Dermis microvascular lymphatic vessel endothelial cell (primary cell): ENCODE data around the gene CLTB. TPM values are rescaled to one million over a fixed set of nuclear protein-coding genes. Genes with fewer than 3 reads are reported as not detected.

Source experiments
- DNase-seq, 2 donors: peaks; one replicate each; pipeline versions ENCODE4 v3.0.0 to v3.0.0-alpha.2; 2010; ENCODE audit warnings: low read depth in 2 of 2
- total RNA-seq: library from RNA; depleted of rRNA; stranded (reverse); fragments of >200 nt; gene quantifications from 2 replicates; pipeline ENCODE4 v1.2.1, GENCODE V29; 2014

CLTB gene
- total RNA-seq, 1 donor from 2014 or later, result 147 TPM

DNA sequence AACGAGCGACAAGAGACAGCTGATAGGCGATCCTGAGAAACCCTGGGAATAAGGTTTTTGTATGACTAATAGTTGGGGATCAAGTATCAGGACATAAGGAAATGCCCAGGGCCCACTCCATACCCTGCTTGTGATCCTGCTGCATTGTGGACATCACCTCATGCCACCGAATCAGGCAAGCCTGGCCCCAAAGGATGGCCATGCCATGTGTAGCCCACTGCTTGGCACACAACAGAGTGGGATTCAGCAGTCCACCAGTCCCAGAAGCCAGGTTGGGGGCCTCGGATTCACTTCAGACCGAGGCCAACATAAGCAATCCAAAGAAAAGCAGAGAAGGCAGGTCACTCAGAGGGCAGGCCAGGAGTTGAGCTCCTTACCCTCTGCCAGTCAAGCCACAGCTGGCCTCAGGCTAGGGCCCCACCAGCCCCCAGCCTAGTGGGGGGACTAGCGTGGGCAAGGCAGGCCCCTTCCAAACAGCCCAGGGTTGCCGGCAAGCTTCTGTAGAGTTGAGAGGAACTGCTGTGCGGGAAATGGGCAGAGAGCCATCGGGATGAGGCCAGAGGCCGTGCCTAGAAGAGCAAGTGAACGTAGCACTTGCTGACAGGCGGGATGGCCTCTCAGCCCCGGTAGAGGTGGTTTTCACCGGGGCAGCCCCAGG is 33.0 kb downstream of the CLTB start:
- DNase-seq, result no peak

DNA sequence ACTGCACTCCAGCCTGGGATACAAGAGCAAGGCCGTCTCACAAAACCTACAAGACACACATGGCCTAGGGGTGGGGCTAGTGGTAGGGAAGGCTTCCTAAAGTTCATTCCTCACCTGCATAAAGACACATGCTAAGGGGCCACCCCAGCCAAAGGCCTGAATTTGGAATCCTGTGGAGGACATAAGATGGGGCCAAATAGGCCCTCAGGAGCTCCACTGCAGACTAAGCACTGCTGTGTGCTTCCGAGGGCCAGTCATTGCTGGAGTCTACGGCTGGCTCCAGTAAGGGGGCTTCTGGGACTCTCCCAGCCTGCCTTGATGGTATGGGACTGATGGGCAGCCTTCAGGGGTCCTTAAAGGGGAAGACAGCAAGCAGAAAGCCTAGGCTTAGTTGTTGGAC is 33.6 kb downstream of the CLTB start:
- no peak for DNase-seq

DNA sequence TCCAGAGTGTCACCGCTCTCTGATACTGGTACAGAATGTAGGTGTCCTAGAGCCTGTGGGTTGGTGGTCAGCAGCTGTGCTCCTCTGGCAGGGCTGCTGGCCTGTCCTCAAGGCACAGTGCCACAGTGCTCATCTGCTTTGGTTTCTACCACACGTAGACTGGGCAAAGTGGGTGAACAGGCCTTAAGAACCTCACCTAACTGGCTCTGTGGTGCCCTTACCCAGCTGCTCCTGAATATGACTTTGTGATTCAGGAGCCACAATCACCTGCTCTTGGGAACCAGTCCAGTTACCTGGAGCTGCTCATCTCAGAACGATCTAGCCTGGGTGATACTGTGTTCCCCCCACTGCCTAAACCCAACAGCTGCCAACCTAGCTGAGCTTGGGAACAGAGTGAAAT is 34.4 kb downstream of the CLTB start:
- DNase-seq, result no peak

DNA sequence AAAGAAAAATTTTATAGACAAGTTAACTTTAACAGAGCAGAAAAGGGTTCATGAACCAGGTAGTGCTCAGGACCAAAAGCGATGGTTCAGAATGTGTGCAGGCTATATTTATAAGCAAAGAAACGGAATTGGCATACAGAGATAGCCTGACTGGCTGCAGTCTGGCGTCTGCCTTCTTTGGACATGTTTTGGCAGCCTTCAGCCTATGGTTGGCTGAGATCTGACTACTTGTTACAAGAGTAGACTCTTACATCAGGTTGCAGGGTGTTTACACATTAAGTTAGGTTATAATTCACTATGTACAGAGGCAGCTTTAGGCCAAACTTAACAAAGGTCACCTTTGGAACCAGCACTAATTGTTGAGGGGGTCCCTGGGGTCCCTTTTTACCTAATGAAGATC is 34.9 kb downstream of the CLTB start:
- DNase-seq, result no peak

DNA sequence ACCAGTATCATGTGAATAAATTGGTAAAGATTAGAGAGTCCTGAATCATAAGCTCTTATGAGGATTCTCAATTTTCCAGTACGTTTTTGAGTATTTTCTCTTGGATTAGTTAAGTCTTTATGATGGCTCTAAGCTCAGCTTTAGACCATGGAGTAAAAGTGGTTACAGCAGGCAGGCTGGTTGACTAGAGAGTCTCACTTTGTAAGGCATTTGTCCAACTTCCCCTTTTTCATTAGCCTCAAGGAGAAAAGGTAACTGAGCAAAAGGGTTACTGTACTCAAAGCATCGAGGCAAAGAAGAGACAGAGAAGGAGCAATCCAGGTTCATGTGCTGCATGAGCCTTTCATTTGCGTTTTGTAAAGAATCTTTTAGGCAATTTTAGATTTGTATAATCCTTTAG is 36.5 kb downstream of the CLTB start:
- no peak for DNase-seq

DNA sequence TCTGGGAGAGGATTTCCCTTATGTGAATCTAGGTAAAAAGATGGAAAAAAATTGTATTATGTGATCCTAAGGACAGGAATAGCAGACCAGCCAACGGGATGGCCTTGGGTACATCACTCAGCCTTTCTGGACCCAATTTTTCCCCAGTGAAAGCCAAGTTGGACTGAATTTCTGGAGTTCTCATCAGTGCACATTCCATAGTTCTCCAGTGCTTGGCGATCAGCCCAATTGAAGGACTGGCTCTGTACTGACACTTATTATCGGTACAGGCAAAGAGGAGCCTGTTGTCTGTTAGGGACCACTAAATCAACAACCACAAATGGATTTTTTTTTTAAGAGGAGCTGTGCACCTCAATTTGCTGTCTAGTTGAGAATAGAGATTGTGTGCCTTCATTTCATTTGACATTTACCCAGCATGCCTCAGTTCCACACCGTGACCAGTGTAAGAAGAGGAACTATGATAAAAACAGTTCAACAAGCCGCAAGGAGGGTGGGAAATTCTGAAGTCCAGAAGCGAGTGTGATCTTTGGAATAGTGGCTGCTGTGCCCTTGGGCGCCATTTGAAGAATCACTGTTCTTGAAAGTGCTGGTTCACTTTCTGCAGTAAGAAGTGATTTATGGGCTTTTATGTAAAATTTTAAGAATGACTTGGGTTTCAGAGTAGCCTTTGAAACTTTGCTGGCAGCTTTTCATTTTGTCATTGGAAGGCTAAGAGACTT is 43.1 kb downstream of the CLTB start:
- DNase-seq, result no peak

DNA sequence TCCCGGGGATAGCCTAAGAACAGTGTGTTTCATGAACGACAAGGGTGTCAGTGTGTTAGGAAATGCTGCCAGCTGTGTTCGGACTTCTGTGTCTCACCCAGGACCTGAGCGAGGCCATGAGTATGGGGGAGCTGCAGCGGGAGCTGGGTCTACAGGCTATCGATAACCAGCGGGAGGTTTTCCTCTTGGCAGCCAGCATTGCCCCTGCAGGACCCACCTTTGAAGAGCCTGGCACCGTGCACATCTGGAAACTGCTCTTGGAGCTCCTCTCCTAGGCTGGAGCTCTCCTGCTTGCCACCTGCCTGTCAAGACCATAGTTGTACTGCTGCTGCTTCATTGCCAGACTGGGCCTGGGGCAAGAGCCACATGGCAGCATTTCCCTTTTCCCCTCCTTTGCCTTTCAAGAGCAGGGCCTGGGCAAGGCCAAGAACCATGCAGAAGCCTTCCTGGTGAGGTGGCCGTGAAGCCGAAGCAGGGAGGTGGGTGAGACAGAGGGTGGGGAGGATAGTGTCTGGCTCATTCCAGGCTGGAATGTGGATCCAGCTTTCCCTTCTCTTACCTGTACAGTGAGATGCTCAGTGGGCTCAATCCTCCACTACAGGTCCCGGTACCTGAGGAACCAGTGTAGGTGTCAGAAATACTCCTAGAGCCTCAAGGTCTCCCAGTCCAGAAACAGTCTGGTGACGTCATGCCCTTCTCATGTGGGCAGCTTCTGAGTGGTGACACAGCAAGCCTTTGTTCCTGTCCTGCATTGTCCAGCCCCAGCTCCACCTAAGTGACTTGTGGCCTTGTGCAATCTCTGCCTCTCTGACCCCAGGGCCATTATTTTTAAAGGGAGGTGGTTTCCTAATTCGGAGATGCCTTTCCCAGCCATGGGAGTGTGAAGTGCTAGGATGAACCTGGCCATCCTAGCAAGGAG is 44.5 kb downstream of the CLTB start:
- no peak for DNase-seq

DNA sequence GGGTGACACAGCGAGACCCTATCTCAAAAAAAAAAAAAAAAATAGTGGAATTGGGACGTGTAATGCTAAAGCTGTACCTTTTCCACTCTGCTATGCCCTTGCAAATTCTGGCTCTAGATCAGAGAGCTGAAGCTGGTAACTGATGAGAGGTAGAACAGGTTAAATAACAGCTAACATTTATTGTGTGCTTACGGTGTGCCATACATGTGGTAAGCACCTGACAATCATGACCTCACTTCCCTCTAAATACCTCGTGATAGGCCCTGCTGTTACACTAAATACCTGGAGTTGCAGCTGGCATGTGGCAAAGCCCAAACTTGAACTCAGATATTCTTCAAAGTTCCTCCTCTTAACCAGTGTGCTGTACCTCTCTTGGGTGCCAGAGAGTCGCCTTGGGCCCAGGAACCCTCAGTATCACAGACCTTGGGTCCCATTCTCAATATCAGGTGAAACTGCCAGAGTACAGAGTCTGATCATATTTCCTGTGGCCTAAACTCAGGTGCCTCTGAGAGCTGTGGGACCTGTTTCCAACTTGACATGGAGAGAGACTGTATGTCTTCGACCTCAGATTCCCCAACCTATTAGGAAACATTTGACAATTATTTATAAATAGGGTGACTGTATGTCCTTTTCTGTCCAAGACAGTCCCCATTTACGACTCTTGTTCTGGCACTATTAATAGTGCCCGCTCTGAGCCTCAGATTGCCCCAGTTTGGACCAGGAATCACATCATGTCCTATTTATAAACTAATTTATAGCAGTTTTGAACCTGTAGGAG is 46.2 kb downstream of the CLTB start:
- DNase-seq, result no peak

DNA sequence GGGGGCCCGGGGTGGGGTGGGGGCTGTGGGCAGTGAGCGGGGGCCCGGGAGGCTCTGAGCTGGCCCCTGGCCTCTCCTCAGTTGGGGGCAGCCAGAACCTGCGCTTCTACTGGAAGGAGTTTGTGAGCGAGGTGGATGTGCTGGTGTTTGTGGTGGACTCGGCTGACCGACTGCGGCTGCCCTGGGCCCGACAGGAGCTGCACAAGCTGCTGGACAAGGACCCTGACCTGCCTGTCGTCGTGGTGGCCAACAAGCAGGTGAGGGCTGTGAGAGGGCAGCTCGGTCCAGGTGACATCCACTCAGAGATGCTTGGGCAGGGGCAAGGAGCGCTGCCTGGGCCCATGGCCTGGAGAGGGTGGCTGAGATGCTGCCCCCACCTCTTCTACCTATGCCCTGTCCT is 47.6 kb downstream of the CLTB start:
- DNase-seq, result no peak

DNA sequence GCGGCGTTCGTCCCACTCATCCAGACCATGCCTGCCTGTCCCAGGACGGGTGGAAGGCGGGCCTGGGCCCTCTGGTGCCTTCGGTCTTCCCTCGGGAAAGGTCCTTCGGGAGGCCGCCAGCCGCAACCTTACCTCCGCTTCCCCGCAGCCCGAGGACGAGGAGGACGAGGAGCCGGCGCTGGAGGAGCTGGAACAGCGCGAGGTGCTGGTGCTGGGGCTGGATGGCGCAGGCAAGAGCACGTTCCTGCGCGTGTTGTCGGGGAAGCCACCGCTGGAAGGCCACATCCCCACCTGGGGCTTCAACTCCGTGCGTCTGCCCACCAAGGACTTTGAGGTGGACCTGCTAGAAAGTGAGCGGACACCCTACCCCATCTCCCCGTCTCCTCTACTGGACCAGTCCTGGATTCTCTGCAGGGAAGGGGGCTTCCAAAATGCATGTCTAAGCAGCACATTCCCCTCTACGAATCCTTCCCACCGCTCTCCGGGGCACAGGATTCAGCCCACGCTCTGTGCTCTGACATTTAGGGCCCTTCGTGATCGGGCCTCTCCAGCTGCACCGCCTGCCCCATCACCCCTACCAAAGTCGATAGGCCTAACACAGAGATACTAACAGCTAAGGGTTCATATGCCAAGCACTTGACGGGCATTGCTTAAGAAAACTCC is 50.0 kb downstream of the CLTB start:
- no peak for DNase-seq

DNA sequence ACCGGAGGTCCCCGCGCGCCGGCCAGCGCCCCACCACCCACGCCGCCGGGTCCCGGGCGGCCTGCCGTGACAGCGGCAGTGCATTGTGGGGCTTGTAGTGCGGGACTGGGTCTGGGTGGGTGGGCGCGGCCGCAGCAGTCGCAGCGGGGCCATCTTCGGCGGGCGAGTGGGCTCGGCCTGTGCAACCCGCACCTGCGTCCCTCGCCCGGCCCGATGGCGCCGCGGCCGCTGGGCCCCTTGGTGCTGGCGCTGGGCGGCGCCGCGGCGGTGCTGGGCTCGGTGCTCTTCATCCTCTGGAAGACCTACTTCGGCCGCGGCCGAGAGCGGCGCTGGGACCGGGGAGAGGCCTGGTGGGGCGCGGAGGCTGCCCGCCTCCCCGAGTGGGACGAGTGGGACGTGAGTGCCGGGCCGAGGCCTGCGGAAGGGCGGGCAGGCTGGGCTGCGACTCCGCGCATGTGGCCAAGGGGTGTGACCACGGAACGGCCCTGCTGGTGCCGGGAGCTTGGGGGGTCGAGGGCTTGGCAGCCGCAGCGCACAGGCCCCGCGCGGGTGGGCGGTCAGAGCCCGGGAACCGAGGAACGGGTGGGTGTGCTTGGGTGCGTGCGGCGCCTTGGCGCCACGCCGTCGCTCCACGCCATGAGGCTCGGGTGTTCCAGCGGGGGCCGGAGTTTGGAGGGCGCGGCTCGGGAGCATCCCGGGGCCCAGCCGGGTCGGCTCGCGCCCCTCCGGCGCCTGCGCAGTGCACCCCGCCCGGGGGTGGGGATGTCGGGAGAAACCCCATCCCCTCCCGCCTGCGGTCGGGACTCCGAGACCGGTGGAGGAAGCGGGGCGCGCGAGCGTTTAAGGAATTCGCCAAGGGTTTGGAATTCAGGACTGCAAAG is 50.7 kb downstream of the CLTB start, which contains the start of gene ARL10:
TSS of gene ARL10 (plus strand) at position 137 of the 881 bp plus-strand sequence. CDS start at position 214, 77 bp downstream.
- DNase-seq, result peak in 1 of 2 donors; percentile 48

DNA sequence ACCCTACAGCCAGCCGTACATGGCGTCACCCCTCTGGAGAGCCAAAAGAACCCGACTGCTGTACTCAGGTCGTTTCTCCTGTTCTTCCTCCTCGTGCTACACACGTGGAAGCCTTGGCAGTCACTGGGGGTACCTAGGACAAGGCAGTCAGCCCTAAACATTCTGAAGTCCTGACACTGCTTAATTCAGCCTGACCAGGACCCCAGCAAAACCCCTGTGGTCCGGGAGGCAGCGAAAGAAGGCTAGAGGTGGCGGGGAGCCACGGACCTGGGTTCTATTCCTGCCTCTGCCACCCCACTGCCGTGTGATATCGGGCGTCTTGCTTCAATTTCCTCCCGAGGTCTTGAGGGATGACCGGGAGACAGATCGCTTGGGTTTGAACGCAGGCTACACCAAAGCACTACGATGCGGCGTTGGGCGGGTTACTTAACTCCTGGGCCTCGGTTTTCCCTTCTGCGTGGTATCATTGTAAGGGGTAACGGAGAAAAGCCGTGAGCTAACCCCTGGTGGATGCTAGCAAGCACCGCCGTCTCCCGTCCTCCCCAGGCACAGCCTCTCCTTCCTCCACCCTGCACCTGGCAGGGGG is 51.5 kb downstream of the CLTB start:
- no peak for DNase-seq

DNA sequence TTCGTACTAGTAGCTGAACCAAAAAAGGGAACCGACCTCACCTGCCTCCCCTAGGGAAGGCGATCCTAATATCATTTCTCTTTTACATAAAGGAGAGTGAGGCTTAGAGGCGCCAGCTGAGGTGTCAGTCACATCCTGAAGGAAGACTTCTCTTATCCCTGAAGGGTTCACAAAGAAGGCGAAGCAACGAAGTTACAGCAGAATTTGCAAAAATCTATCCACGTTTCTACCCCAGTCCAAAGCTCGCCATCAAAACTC is 54.2 kb downstream of the CLTB start:
- DNase-seq, result no peak

DNA sequence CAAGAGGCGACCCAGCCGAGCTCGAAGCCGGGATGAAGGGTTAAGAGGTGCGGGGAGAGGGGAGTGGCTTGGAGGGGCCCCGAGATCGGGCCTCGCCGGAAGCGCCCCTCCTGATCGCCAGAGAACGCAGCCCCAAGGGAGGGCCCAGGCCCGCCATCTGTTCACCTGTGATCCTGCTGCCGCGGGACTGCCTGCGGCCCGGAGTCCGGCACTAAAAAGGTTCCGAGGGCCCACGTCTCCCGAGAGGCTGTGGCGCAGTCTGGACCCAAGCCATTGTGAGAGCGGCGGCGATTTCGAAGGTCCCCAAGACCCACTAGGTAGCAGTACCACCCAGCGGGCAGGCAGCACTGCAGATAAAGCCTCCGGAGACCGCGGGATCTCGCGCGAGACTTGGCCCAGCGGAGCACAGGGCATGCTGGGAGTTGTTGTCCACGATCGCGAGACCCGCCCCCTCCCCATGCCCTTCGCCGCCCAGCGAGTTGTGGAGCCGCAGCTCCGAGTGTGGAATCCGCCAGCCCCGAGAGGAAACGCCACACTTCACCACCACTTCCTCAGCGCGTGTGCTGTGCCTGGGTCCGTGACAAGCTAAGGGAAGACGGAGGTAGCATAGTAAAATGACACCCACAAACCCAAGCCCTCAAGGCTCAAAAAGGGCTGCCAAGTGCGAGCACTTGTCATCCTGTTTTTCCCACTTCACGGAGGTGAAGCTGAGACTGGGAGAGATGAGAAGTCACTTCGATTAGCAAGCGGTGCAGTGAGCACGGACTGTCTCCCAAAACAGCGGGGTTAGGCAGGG is 54.7 kb downstream of the CLTB start, which contains the start of gene KIAA1191:
TSS of gene KIAA1191 (minus strand) at position 328 of the 796 bp plus-strand sequence. CDS start 2,256 bp downstream, outside the sequence.
- peak; percentile 85 to 92 for DNase-seq

DNA sequence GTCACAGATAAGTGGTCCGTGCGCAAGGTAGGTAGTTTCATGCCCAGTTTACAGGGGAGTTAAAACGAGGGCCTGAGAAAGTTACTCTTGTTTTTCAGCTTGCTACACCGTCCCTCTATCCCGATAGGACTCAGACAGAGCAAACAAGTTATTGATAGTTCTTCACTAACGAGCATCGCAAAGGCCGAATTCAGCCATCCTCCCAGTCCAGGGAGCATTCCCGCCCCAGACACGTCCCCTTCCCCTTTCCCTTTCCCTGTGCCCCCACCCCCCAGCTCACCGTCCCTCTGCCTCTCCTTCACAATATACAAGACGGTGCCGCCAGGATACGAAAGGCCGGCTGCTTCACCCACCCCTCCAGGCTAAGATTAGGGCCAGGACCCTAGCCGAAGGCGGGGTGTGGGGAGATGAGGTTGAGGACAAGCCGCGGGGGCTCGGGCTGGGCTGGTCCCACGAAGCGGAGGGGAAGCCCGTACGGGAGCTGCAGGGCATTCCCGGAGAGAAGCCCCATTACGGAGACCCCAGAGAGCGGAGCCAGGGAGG is 55.4 kb downstream of the CLTB start:
- DNase-seq, result peak in 1 of 2 donors; percentile 23

DNA sequence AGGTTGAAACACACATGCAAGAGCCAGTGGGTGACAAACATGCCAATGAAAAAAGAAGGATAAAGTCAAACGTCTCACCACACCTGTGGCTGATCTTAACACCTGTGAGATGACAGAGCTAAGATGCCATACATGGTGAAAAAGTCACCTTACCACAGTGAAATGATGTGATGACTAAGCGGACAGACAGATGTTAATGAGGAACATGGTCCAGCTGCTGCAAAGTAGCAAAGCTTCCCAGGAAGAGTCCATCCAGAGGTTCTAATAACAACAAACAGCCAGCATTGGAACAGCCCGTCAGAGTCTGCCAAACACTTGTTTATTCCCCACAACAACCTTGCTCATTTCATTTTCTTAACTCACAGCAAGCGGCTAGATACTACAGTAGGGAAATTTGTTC is 56.7 kb downstream of the CLTB start:
- DNase-seq, result no peak

DNA sequence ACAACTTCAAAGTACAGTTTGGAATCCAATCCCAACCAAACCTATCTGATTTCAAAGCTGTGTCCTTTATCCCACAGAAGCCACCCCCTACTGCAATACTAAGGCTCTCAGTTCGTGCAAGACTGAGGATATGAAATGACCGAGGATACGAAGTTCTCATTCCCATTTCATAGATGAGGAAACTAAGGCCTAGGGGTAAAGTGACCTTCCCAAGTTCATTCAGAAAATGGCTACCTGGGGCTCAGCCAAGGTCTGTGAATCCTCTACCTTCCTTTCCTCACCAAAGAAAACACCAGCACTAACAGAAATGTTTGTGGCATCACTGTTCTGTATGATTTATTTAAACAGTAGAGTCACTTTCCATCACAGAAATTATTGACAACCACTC is 60.2 kb downstream of the CLTB start:
- DNase-seq, result no peak

DNA sequence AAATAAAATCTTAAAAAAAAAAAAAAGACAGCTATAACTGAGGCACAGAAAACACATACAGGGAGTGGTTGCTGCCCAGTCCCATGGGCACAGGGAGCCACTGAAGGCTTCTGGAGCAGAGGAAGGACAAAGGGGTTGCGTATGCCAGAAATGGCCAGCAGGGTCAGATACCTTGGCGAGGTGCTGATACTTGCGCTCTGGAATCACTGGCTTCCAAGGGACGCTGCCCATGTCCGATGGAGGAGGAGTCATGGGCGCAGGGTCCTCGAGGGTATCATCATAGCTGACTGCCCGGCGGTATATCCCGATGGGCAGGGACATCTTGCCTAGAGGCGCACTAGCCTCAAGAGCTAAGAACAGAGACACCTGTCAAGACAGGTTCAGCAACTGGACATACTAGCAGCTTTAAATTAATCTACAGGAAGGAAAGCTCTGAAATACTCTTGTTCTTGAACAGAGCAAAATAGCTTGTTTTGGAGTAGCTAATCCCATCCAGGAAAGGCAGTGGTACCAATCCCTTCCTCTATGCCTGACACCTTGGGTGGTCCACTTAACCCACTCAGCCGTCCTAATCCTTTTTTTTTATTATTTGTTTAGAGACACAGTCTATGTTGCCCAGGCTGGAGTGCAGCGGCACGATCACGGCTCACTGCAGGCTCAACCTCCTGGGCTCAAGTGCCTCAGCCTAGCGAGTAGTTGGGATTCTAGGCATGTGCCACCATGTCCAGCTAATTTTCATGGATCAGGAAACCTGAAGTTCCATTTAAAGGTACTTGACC is 60.8 kb downstream of the CLTB start:
- DNase-seq, result no peak
